NCI-H82 treated with DMSO at 0.1 percent for 48 hours (cell line): ENCODE data around the gene OSBP2.
"Not testable (repeated sequence)": the region's sequence is repeated elsewhere in the genome, so short reads cannot be mapped to it uniquely, and the experiment has no call there.

Experiments
- DNase-seq: peaks from one replicate; lab custom pipeline; 2025; ENCODE audit not compliant: unreplicated experiment; lab: John Stamatoyannopoulos, UW

OSBP2 gene

DNA sequence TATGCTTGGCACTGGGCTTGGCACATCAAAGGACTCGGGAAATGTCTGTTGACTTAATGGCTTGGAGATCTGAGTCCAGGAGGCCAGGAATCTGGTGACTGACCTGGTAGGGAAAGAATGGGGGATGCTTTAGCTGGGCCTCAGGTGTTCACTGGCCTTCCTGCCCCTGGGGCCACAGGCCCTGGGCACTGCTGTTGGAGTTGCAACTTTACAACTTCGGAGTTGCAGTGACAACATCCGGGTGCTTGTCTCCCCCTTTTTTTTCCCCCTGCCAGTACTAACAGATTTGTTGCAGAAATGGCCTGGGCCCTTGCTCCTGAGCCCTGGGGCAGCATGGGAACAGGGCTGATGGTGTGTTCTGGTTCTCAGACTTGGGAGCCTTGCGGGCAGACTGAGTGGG, 23.8 kb downstream of the OSBP2 start:
- DNase-seq, result no peak

DNA sequence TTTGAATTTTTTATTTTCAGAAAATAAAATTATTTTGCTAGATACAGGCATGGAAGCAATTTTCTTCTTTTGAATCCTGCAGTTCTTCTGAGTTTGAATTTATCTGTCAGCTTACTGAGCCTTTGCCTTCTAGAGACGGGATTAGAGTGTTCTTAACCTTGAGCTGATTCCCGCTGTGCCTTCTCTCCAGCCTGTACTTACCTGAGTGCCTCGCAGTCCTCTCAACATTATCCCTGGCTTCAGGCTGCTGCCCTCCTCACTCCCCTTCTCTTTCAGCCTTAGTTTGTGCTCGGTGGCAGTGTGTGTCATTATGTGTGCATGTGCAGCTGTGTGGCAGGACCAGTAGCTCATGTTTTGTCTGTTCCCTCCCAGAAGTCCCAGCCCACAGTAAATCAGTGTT, 24.3 kb downstream of the OSBP2 start:
- DNase-seq, result peak; percentile 7

DNA sequence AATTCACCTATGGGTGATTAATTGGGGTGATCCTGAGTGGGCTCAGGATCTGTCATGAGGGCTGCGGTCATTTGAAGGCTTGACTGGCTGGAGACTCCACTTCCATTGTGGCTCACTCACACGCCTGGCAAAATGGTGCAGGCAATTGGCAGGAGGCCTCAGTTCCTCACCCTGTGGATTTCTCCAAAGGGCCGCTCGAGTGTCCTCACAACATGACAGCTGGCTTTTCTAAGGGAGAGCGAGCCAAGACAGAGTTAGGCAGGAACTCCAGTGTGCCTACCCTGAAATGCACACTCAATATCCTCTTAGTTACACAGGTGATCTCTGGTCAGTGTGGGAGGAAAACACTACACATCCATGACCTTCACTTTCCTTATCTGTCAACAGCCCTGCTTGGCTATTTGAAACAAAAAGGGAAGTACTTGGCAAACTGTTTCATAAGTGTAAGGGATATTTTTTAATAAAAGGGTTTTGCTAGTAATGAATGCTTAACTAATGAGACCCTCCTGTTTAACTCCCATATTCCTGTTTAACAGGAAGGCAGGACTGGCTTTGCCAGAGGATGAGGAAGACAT, 25.7 kb downstream of the OSBP2 start:
- no peak for DNase-seq

GRCh38 chr22:30721741-30722140, 27.1 kb downstream of the OSBP2 start:
- no peak for DNase-seq

DNA sequence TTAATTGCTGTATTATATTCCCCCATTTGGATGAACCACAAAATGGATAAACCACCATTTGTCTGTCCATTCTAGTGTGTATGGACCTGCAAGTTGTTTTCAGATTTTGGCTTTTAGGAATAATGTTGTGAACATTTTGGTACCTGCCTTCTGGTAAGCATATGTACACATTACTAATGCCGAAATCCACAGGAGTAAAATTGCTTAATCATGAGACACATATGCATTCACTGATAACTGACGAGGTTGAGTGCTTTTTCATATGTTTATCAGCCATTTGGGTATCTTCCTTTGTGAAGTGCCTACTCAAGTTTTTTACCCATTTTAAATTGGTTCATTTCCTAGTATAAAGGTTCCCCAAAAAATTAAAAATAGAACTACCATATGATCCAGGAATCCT, 34.2 kb downstream of the OSBP2 start:
- DNase-seq, result no peak

DNA sequence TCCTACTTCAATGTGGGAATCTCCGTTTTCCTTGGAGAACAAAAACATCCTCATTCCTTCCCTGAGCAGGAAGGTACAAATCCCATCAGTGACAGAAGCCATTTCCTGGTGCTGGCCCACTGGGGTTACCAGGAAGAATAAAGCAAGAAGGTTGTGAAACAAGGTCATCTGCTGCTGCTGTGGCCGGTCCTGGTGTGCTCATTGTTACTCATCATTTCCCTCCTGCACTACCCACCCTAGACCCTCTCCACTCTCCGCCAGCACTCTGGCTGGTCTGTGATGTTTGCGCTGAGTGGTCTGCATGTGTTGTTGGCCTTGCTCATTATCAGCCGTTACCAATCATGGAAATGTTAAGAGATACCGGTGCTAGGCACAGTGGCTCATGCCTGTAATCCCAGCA, 37.0 kb downstream of the OSBP2 start:
- no peak for DNase-seq

- no peak for DNase-seq
These were observed 37.8 kb downstream of the OSBP2 start for GRCh38 chr22:30732426-30732825.

GRCh38 chr22:30733181-30733631, 38.5 kb downstream of the OSBP2 start:
- DNase-seq, result no peak

DNA sequence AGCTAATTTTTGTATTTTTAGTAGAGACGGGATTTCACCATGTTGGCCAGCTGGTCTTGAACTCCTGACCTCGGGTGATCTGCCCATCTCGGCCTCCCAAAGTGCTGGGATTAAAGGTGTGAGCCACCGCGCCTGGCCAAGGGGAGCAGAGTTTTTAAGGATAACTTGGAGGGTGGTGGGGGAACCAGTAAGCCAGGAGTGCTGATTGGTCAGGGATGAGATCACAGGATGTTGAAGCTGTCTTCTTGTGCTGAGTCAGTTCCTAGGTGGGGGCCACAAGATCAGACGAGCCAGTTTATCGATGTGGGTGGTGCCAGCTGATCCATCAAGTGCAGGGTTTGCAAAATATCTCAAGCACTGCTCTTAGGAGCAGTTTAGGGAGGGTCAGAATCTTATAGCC, 45.3 kb downstream of the OSBP2 start:
- DNase-seq, result not testable (repeated sequence)

DNA sequence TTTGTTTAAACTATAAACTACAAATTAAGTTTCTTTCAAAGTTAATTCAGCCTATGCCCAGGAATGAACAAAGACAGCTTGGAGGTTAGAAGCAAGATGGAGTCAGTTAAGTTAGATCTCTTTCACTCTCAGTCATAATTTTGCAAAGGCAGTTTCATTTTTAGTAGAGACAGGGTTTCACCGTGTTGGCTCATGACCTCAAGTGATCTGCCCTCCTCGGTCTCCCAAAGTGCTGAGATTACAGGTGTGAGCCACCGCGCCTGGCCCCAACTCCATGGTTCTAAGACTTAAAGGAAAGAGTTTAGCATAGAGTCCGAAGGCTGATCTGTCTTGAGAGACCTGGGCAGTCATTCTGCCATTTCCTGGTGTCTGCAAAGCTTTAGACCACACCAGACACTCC, 45.8 kb downstream of the OSBP2 start:
- not testable (repeated sequence) for DNase-seq

- no peak for DNase-seq
These were observed 47.9 kb downstream of the OSBP2 start for GRCh38 chr22:30742291-30743256.

DNA sequence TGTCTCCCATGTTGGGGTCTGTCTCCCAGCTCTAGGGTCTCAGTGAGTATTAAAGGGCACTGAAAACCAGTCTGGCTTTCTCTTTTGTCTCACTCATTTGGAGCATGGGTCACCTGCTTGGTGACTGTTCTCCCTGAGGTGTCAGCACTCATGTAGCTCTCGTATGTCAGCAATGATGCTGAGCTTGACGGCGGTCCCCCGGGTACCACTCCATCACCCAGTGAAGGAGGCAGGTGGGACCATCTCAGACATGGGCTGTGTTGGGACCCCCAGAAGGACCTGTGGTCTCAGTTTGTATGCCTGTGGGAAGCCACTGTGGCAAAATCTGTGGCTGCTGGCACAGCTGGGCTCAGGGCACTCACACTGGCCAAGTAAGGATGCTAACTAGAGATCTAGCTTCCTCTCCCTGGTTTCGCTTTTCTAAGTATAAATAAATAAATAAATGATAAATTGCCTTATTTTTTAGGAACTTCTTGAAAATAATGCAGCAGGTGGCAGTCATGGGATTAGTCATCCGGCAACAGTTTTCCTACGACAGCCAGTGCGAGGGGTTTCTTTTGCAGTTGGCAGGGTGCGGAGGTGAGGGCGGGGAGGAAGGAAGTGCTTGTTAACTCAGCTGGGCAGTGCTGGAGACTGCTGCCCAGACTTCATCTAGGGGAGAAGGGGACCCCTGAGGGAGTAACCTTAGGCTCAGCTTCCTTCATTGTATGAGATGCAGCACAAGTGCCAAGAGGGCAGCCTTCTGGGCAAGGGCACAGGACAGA, 48.8 kb downstream of the OSBP2 start:
- no peak for DNase-seq

GRCh38 chr22:30744224-30744623, 49.5 kb downstream of the OSBP2 start:
- no peak for DNase-seq

DNA sequence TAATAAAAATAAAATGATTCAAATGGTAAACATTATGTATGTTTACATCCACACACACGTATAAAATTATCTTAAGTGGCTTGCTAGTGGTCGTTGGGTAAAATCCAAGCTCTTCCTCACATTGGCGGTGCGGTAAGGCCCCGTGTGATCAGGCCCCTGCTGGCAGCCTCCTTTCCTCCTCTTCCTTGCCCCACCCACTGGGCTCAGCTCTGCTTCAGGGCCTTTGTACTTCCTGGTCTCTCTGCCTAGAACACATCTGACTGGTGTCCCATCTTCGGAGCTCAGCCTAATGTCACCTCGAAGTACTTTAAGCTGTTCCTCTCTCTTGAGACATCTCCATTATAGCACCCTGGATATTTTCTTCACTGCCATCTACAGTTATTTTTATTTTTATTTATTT, 52.8 kb downstream of the OSBP2 start:
- no peak for DNase-seq

DNA sequence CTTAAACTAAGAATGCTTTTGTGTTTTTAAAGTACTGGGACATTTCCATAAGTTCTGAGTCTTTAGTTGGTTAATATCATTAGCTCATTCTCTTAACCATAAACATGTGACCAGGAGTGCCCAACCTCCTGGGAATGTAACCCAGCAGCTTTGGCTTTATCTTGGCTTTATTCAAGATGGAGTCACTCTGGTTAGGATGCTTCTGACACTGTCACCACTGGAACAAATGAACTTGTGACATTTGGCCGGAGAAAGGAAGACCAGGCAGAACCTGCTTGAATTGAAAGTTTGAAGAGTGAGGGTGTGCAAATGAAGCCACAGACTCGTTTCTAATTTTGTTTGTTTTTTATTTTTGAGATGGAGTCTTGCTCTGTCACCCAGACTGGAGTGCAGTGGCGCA, 54.6 kb downstream of the OSBP2 start:
- no peak for DNase-seq

DNA sequence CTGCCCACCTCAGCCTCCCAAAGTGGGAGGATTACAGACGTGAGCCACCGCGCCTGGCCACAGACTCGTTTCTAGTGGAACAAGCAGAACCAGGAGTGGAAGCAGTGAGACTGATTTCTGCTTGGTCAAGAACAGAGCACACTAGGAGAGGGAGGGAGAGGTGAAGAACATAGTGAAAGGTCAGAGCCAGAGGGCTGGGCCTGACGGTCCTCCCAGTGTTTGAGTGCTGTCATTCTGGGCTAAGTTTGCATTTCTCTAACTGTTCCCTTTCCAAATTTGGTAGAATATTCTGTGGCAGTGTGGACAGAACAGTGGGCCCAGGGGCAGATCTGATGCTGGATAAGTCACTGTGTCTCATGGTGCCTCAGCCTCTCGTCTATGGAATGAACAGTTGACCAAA, 55.2 kb downstream of the OSBP2 start:
- no peak for DNase-seq

GRCh38 chr22:30751529-30751928, 56.9 kb downstream of the OSBP2 start:
- DNase-seq, result no peak

DNA sequence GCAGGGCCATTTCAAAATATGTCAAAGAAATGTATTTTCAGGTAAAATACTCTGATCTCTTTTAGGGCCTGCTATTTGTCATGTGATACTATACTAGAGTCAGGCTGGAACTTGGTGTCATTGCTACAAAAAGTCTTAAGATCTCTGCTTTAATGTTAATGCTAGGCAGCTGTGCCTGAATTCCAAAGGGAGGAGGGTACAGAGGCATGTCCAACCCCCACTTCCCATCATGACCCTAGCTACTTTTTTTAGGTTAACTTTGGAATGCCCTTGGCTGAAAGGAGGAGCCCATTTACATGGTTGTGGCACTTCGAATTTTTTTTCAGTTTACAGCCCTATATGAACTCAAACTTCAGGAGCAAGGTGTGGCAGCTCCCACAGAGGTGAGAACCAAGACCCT, 58.1 kb downstream of the OSBP2 start:
- no peak for DNase-seq

DNA sequence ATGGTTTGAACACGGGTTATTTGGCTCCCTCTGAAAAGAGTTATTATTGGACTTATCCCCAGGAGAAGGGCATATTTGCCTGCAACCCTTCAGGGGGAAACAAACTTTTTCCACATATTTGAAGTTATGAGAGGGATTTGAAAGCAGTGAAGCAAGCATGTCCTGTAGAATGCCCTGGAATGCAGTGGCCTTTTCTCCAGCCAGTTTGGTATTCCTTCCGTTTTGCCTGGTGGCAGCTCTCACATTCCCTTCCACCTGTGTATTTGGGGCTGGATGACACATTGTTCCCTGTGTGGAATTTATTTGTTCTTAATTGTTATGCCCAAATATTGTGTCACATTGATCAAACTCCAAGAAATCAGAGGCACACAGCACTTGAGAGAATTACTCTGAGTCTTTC, 59.0 kb downstream of the OSBP2 start:
- no peak for DNase-seq

- DNase-seq, result no peak
These were observed 59.8 kb downstream of the OSBP2 start for GRCh38 chr22:30754521-30754920.

DNA sequence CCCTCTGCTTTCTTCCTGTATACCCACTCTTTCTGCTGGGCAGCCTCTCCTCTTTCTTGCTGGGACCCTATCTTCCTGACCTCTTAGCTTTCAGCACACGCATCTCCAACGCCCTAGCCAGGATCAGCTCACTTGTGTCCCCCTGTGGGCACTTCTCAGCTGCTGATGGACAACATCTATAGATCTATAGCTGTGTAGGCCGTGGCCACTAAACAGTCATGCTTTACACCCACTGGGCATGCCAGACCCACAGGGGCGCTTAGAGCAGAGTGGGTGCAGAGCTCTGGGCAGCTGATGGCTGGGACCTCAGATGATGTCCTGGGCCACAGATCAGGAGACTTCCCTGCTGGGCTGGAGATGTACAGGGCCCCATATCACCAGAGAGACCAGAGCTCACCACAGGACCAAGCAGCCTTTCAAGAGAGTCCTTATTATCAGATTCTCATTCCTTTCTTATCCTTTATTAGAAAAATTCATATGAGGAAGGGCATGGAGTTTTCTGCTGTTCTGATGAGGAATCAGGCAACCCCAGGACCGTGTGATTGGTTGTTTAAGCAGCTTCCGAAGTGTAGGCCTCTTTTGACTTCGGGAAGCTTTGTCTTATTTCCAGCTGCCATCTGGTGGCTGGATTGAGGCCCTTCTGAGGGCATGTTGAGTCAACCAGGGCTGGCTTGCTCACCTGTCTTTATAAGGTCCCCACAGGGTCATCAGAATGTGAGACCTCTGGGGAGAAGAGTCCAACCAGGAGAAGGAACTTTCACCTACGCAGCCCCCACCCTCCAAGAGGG, 60.5 kb downstream of the OSBP2 start:
- peak; percentile 50 for DNase-seq
